ENCODE results near the gene PRUNE2.

PRUNE2 gene

GRCh38 chr9:76846297-76846696 lies 59.6 kb downstream of the PRUNE2 start:
- Histone ChIP-seq H4K20me1 (ENCODE audit: low read depth, low read length) (no peaks in the 10 kb centered on the region), H3K9me2 (replicated peaks; ENCODE audit: insufficient read depth, low read length) (no peaks in the 10 kb centered on the region), H3K27me3 (ENCODE audit: low read length) (no peaks in the 10 kb centered on the region), H3K9me3 (ENCODE audit: insufficient read depth, low read length) (no peaks in the 10 kb centered on the region), H3K4me2 (ENCODE audit: low read depth, low read length, poor library complexity, severe bottlenecking) (no peak overlapping the region), H3F3A (ENCODE audit: insufficient read depth) (no peaks in the 10 kb centered on the region), H3K79me2 (ENCODE audit: insufficient read depth, low read length) (no peaks in the 10 kb centered on the region), H2AFZ (ENCODE audit: low read depth, low read length, severe bottlenecking) (no peak overlapping the region), H3K4me3 (ENCODE audit: insufficient read depth, low read length, poor library complexity, severe bottlenecking) (no peak overlapping the region), H3K36me3 (ENCODE audit: low read length) (no peaks in the 10 kb centered on the region), H3K9ac (ENCODE audit: low read length) (no peak overlapping the region), H3K27ac (ENCODE audit: low read depth, low read length) (no peak overlapping the region)
- TF ChIP-seq, protein P1, sequence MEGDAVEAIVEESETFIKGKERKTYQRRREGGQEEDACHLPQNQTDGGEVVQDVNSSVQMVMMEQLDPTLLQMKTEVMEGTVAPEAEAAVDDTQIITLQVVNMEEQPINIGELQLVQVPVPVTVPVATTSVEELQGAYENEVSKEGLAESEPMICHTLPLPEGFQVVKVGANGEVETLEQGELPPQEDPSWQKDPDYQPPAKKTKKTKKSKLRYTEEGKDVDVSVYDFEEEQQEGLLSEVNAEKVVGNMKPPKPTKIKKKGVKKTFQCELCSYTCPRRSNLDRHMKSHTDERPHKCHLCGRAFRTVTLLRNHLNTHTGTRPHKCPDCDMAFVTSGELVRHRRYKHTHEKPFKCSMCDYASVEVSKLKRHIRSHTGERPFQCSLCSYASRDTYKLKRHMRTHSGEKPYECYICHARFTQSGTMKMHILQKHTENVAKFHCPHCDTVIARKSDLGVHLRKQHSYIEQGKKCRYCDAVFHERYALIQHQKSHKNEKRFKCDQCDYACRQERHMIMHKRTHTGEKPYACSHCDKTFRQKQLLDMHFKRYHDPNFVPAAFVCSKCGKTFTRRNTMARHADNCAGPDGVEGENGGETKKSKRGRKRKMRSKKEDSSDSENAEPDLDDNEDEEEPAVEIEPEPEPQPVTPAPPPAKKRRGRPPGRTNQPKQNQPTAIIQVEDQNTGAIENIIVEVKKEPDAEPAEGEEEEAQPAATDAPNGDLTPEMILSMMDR (IDR thresholded peaks at IDR 0.05; ENCODE audit: insufficient read depth, low read length, poor library complexity, severe bottlenecking) = no peak
- TF ChIP-seq EZH2phosphoT487 (conservative IDR thresholded peaks at IDR 0.05; ENCODE audit: low read length) = no peak

DNA sequence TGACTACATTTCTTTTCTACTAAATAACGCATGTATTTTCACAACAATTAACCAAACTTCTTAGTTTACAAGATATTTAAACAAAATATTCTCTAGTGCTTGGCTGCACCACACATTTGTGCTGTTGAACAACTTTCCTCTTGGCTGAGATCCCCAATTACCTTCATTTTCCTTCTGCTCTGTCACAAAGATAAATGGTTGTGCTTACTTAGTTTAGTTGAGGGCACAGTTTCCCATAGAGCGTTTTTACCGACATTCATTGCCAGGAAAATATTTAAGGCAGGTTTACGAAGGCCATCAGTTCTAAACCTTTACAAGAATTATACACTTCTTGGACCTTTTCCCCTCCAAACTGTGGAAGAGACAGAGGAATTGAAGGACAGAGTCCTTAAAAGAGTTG lies 60.7 kb downstream of the PRUNE2 start:
- no peak overlapping the region for H3K27ac ChIP-seq (ENCODE audit: low read depth, low read length)
- no peak overlapping the region for H3K4me2 ChIP-seq (ENCODE audit: low read depth, low read length, poor library complexity, severe bottlenecking)
- H3K27me3 ChIP-seq (ENCODE audit: low read length) = no peaks in the 10 kb centered on the region
- H3F3A ChIP-seq (ENCODE audit: insufficient read depth) = no peaks in the 10 kb centered on the region
- no peaks in the 10 kb centered on the region for H3K9me3 ChIP-seq (ENCODE audit: insufficient read depth, low read length)
- H3K4me3 ChIP-seq (ENCODE audit: insufficient read depth, low read length, poor library complexity, severe bottlenecking) = no peak overlapping the region
- H3K36me3 ChIP-seq (ENCODE audit: low read length) = no peaks in the 10 kb centered on the region
- H3K9me2 ChIP-seq (replicated peaks; ENCODE audit: insufficient read depth, low read length) = no peaks in the 10 kb centered on the region
- no peaks in the 10 kb centered on the region for H3K79me2 ChIP-seq (ENCODE audit: insufficient read depth, low read length)
- TF ChIP-seq EZH2phosphoT487 (conservative IDR thresholded peaks at IDR 0.05; ENCODE audit: low read length) = no peak
- TF ChIP-seq, protein P1 (IDR thresholded peaks at IDR 0.05; ENCODE audit: insufficient read depth, low read length, poor library complexity, severe bottlenecking) = no peak
- no peak overlapping the region for H3K9ac ChIP-seq (ENCODE audit: low read length)
- no peaks in the 10 kb centered on the region for H4K20me1 ChIP-seq (ENCODE audit: low read depth, low read length)
- no peak overlapping the region for H2AFZ ChIP-seq (ENCODE audit: low read depth, low read length, severe bottlenecking)

GRCh38 chr9:76835571-76836283 lies 70.2 kb downstream of the PRUNE2 start:
- Histone ChIP-seq H3K79me2 (ENCODE audit: insufficient read depth, low read length) (no peaks in the 10 kb centered on the region), H3K9me3 (ENCODE audit: insufficient read depth, low read length) (no peaks in the 10 kb centered on the region), H3K9ac (ENCODE audit: low read length) (no peak overlapping the region), H3K4me2 (ENCODE audit: low read depth, low read length, poor library complexity, severe bottlenecking) (no peak overlapping the region), H3F3A (ENCODE audit: insufficient read depth) (no peaks in the 10 kb centered on the region), H3K4me3 (ENCODE audit: insufficient read depth, low read length, poor library complexity, severe bottlenecking) (no peak overlapping the region), H3K27ac (ENCODE audit: low read depth, low read length) (no peak overlapping the region), H3K9me2 (replicated peaks; ENCODE audit: insufficient read depth, low read length) (no peaks in the 10 kb centered on the region), H3K27me3 (ENCODE audit: low read length) (no peaks in the 10 kb centered on the region), H4K20me1 (ENCODE audit: low read depth, low read length) (no peaks in the 10 kb centered on the region), H3K36me3 (ENCODE audit: low read length) (no peaks in the 10 kb centered on the region), H2AFZ (ENCODE audit: low read depth, low read length, severe bottlenecking) (no peak overlapping the region)
- TF ChIP-seq, protein P1 (IDR thresholded peaks at IDR 0.05; ENCODE audit: insufficient read depth, low read length, poor library complexity, severe bottlenecking) = no peak
- TF ChIP-seq EZH2phosphoT487 (conservative IDR thresholded peaks at IDR 0.05; ENCODE audit: low read length) = no peak
